BLaER1 treated with 17β-estradiol and CSF1 and Interleukin-3, amounts not matched to agents 10 nM and 100 nM (cell line): ENCODE measurements around the gene PER2.
A peak's percentile ranks its signal among the peaks of the same experiment; 100 is the strongest.

Experiments
- H3K27ac ChIP-seq, 11 experiments: shearing (Covaris generic); formaldehyde crosslinking; 2 replicates each; pipeline ENCODE4 v1.8.1; 2022
- H3K27me3 ChIP-seq, 11 experiments: shearing (Covaris generic); formaldehyde crosslinking; 2 replicates each; pipeline ENCODE4 v1.8.1; 2022
- H3K36me3 ChIP-seq, 11 experiments: shearing (Covaris generic); formaldehyde crosslinking; 2 replicates each; pipeline ENCODE4 v1.8.1; 2022
- H3K4me1 ChIP-seq, 10 experiments: shearing (Covaris generic); formaldehyde crosslinking; 2 replicates each; pipeline ENCODE4 v1.8.1; 2022
- H3K4me2 ChIP-seq, 11 experiments: shearing (Covaris generic); formaldehyde crosslinking; 2 replicates each; pipeline ENCODE4 v1.8.1; 2022
- H3K4me3 ChIP-seq, 10 experiments: shearing (Covaris generic); formaldehyde crosslinking; 2 replicates each; pipeline ENCODE4 v1.8.1; 2022
- H3K9ac ChIP-seq, 11 experiments: shearing (Covaris generic); formaldehyde crosslinking; 2 replicates each; pipeline ENCODE4 v1.8.1; 2022
- H3K9me3 ChIP-seq, 11 experiments: shearing (Covaris generic); formaldehyde crosslinking; replicated peaks in 1 of 11; 2 replicates each; pipeline ENCODE4 v1.8.1; 2022
- H4K20me1 ChIP-seq, 11 experiments: shearing (Covaris generic); formaldehyde crosslinking; 2 replicates each; pipeline ENCODE4 v1.8.1; 2022
- Cebpa-rat ChIP-seq, 11 experiments: shearing (Covaris generic); IDR thresholded peaks; 2 replicates each; pipeline ENCODE4 v1.8.1; 2022

The PER2 gene

GRCh38 chr2:238247002-238247822 lies 41.2 kb downstream of the PER2 start:
- Histone ChIP-seq H3K9me3 (no peaks in the 10 kb centered on the region), H3K9ac (no peak overlapping the region), H3K36me3 (peaks cover 37 to 71% (median 63%) of the 10 kb centered on the region in 11 experiments), H4K20me1 (peaks cover 0 to 10% (median 0%) of the 10 kb centered on the region in 11 experiments; a peak in 4 of 22 replicates), H3K27me3 (0 out of 22 replicates have a peak, but pooled peaks cover 0 to under 1% (median 0%) of the 10 kb centered on the region in 11 experiments), H3K27ac (no peak overlapping the region), H3K4me2 (no peak overlapping the region), H3K4me1 (peaks cover 7 to 63% (median 42%) of the 10 kb centered on the region in 10 experiments), H3K4me3 (no peak overlapping the region)
- TF ChIP-seq Cebpa-rat (IDR thresholded peaks at IDR 0.05) = peak in 3 of 11 experiments; percentile 21 to 60 (median 36); a peak in 3 of 22 replicates

GRCh38 chr2:238244151-238244550 lies 44.3 kb downstream of the PER2 start:
- no peak for TF ChIP-seq Cebpa-rat (IDR thresholded peaks at IDR 0.05)
- Histone ChIP-seq H3K9ac (no peak overlapping the region), H3K4me2 (peak overlapping the region in 5 of 11 experiments; percentile 82 to 98 (median 97); a peak in 8 of 22 replicates), H3K27ac (no peak overlapping the region), H3K4me3 (no peak overlapping the region), H3K9me3 (no peaks in the 10 kb centered on the region), H3K4me1 (peaks cover 23 to 83% (median 63%) of the 10 kb centered on the region in 10 experiments), H4K20me1 (peaks cover 0 to 21% (median 0%) of the 10 kb centered on the region in 11 experiments; a peak in 5 of 22 replicates), H3K27me3 (peaks cover 0 to 24% (median 6%) of the 10 kb centered on the region in 11 experiments; a peak in 11 of 22 replicates), H3K36me3 (peaks cover 13 to 42% (median 36%) of the 10 kb centered on the region in 11 experiments; a peak in 19 of 22 replicates)

GRCh38 chr2:238243496-238244076 lies 44.8 kb downstream of the PER2 start:
- Histone ChIP-seq H3K9me3 (peaks cover 0 to 3% (median 0%) of the 10 kb centered on the region in 11 experiments; a peak in 2 of 22 replicates), H3K4me3 (no peak overlapping the region), H3K27ac (peak overlapping the region in 4 of 11 experiments; percentile 32 to 90 (median 71); a peak in 6 of 22 replicates), H3K27me3 (peaks cover 0 to 30% (median 6%) of the 10 kb centered on the region in 11 experiments; a peak in 11 of 22 replicates), H3K36me3 (peaks cover 13 to 38% (median 32%) of the 10 kb centered on the region in 11 experiments; a peak in 18 of 22 replicates), H4K20me1 (peaks cover 0 to 25% (median 4%) of the 10 kb centered on the region in 11 experiments; a peak in 14 of 22 replicates), H3K4me2 (peak overlapping the region in 9 of 11 experiments; percentile 82 to 98 (median 97); a peak in 17 of 22 replicates), H3K4me1 (peaks cover 28 to 84% (median 66%) of the 10 kb centered on the region in 10 experiments), H3K9ac (peak overlapping the region in 3 of 11 experiments; percentile 25 to 56 (median 47); a peak in 5 of 22 replicates)
- TF ChIP-seq Cebpa-rat (IDR thresholded peaks at IDR 0.05) = no peak

GRCh38 chr2:238242731-238243495 lies 45.5 kb downstream of the PER2 start:
- Histone ChIP-seq H3K9ac (peak overlapping the region in 5 of 11 experiments; percentile 3 to 75 (median 47); a peak in 9 of 22 replicates), H3K27ac (peak overlapping the region in 7 of 11 experiments; percentile 15 to 90 (median 44); a peak in 11 of 22 replicates)
- TF ChIP-seq Cebpa-rat (IDR thresholded peaks at IDR 0.05) = no peak

GRCh38 chr2:238241970-238242369 lies 46.4 kb downstream of the PER2 start:
- peak overlapping the region in 5 of 11 experiments; percentile 26 to 90 (median 69); a peak in 9 of 22 replicates for H3K27ac ChIP-seq
- H3K4me3 ChIP-seq = no peak overlapping the region
- TF ChIP-seq Cebpa-rat (IDR thresholded peaks at IDR 0.05) = peak in 1 of 11 experiments; percentile 55; a peak in 2 of 22 replicates
- H3K4me2 ChIP-seq = peak overlapping the region in 10 of 11 experiments; percentile 82 to 98 (median 96); a peak in 18 of 22 replicates
- H3K9me3 ChIP-seq = peaks cover 0 to 3% (median 0%) of the 10 kb centered on the region in 11 experiments; a peak in 2 of 22 replicates
- H3K9ac ChIP-seq = peak overlapping the region in 4 of 11 experiments; percentile 69 to 88 (median 76); a peak in 6 of 22 replicates
- peaks cover 13 to 26% (median 19%) of the 10 kb centered on the region in 11 experiments; a peak in 17 of 22 replicates for H3K36me3 ChIP-seq
- H3K4me1 ChIP-seq = peaks cover 40 to 86% (median 77%) of the 10 kb centered on the region in 10 experiments
- H3K27me3 ChIP-seq = peaks cover 0 to 42% (median 6%) of the 10 kb centered on the region in 11 experiments; a peak in 11 of 22 replicates
- peaks cover 0 to 28% (median 17%) of the 10 kb centered on the region in 11 experiments; a peak in 15 of 22 replicates for H4K20me1 ChIP-seq

More at GRCh38 chr2:238242731-238243495, 45.5 kb downstream of the PER2 start:
- Histone ChIP-seq H3K9me3 (peaks cover 0 to 3% (median 0%) of the 10 kb centered on the region in 11 experiments; a peak in 2 of 22 replicates), H3K4me3 (peak overlapping the region in 1 of 10 experiments; percentile 27; a peak in 2 of 20 replicates), H3K4me2 (peak overlapping the region; percentile 37 to 98 (median 94)), H3K36me3 (peaks cover 13 to 36% (median 29%) of the 10 kb centered on the region in 11 experiments; a peak in 18 of 22 replicates), H4K20me1 (peaks cover 0 to 28% (median 11%) of the 10 kb centered on the region in 11 experiments; a peak in 15 of 22 replicates), H3K4me1 (peaks cover 32 to 84% (median 67%) of the 10 kb centered on the region in 10 experiments), H3K27me3 (peaks cover 0 to 36% (median 6%) of the 10 kb centered on the region in 11 experiments; a peak in 11 of 22 replicates)

- peaks cover 40 to 90% (median 82%) of the 10 kb centered on the region in 10 experiments for H3K4me1 ChIP-seq
- peaks cover 0 to 31% (median 17%) of the 10 kb centered on the region in 11 experiments; a peak in 15 of 22 replicates for H4K20me1 ChIP-seq
- peak overlapping the region in 7 of 11 experiments; percentile 19 to 90 (median 86); a peak in 11 of 22 replicates for H3K27ac ChIP-seq
- peak overlapping the region; percentile 87 to 98 (median 95) for H3K4me2 ChIP-seq
- H3K9ac ChIP-seq = peak overlapping the region in 9 of 11 experiments; percentile 18 to 95 (median 36); a peak in 12 of 22 replicates
- H3K4me3 ChIP-seq = peak overlapping the region; percentile 72 to 87 (median 78); a peak in 18 of 20 replicates
- peaks cover 10 to 17% (median 12%) of the 10 kb centered on the region in 11 experiments; a peak in 17 of 22 replicates for H3K36me3 ChIP-seq
- H3K9me3 ChIP-seq = peaks cover 0 to 3% (median 0%) of the 10 kb centered on the region in 11 experiments; a peak in 2 of 22 replicates
- peaks cover 0 to 42% (median 6%) of the 10 kb centered on the region in 11 experiments; a peak in 11 of 22 replicates for H3K27me3 ChIP-seq
- TF ChIP-seq Cebpa-rat (IDR thresholded peaks at IDR 0.05) = no peak
These were observed 47.4 kb downstream of the PER2 start for GRCh38 chr2:238240757-238241711.
